Stomach smooth muscle (tissue), 2 donors: ENCODE measurements around the gene NRN1.
A peak's percentile ranks its signal among the peaks of the same experiment; 100 is the strongest.

ENCODE experiments used
- H3K27ac ChIP-seq: one replicate; pipeline ENCODE4 v1.7.0; 2013; ENCODE audit warnings: mild to moderate bottlenecking, low read length, inconsistent platforms
- H3K27me3 ChIP-seq, 2 donors: one replicate each; pipeline ENCODE4 v1.7.0; 2013; ENCODE audit warnings: low read length in 2 of 2; ENCODE audit not compliant: insufficient read depth in 2 of 2, control insufficient read depth in 1 of 2
- H3K36me3 ChIP-seq, 2 donors: one replicate each; pipeline ENCODE4 v1.7.0; 2013; ENCODE audit warnings: low read length in 2 of 2; ENCODE audit not compliant: control insufficient read depth in 2 of 2, insufficient read depth in 2 of 2
- H3K4me1 ChIP-seq: one replicate; pipeline ENCODE4 v1.7.0; 2013; ENCODE audit warnings: low read length; ENCODE audit not compliant: control insufficient read depth, insufficient read depth
- H3K4me3 ChIP-seq, 2 donors: one replicate each; pipeline ENCODE4 v1.7.0; 2013; ENCODE audit warnings: low read length in 2 of 2
- H3K9ac ChIP-seq, 2 donors: one replicate each; pipeline ENCODE4 v1.7.0; 2013; ENCODE audit warnings: low read length in 2 of 2, mild to moderate bottlenecking in 1 of 2
- H3K9me3 ChIP-seq, 2 donors: one replicate each; pipeline ENCODE4 v1.7.0; 2013; ENCODE audit warnings: low read length in 2 of 2; ENCODE audit not compliant: control insufficient read depth in 2 of 2
- donor health status: healthy.
- donor health status: Pancreatic carcinoma.

Gene NRN1

DNA sequence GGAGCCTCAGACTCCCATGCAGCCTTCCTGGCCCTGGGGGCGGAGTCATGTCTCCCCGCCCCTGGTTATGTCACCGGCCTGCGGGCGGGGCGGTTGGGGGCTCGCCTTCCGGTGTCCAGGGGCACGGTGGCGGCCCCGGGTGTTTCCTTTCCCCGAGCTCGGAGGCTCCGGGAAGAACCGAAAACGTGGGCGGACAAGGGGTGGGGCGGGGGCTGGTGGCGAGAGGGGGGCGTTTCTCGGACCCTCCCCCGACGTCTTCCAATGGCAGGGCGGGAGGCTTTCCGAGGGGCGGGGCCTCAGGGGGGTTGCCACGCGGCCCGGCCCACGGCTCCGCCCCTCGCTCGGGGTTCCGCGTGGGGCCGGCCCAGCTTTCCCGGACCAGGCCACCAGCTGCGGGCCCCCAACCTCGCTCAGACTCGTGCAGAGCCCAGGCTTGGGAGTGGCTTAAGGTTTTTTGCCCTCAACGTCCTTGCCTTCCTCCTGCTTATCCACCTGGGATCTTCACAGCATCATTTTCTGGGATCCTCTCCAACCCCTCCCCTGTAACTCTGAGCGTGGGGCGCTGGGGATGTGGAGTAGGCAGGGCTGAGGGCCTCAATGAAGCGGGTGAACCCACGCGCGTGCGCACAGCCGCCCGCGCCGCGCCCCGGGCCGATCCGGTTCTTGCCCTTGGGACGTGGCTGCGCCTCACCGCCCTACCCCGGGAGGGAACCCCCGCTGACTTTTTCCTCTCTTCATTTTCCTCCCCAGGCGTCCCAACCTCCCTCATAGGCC, 2.1 kb upstream of the NRN1 start:
- Histone ChIP-seq H3K9me3 (peaks cover 0 to 7% of the 10 kb centered on the region in 2 donors), H3K27ac (peak overlapping the region; percentile 18), H3K36me3 (no peaks in the 10 kb centered on the region), H3K9ac (no peak overlapping the region), H3K27me3 (peaks cover 59 to 69% of the 10 kb centered on the region in 2 donors), H3K4me3 (peak overlapping the region; percentile 31 to 59), H3K4me1 (peaks cover 24% of the 10 kb centered on the region)

DNA sequence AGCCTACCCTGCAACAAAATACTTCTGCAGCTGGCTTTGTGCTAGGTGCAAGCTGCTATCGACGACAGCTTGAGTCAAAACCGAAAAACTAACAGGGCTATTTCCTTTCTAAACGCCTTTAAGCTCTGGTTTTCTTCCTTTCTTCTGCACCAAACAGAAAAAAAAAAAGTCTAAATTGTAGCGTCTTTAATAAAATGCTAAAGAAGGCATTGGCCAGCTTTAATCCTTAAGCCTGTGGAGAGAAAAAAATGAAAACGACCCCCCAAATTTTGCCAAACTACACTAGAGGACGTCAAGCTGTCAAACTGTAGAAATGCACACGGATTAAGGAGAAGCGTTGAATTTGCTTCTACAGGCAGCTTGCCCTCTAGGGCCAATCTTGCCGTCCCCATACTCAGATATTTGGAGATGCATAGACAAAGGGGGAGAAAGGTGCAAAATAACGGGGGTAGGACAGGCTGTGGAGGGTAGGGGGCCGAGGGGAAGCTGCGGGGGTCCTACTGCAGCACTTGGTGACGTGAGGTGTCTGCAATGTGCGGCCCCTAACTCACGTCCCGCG, 1.4 kb upstream of the NRN1 start:
- H3K9me3 ChIP-seq = peaks cover 0 to 7% of the 10 kb centered on the region in 2 donors
- no peaks in the 10 kb centered on the region for H3K36me3 ChIP-seq
- H3K9ac ChIP-seq = peak overlapping the region in 1 of 2 donors; percentile 29
- peaks cover 64 to 76% of the 10 kb centered on the region in 2 donors for H3K27me3 ChIP-seq
- peaks cover 31% of the 10 kb centered on the region for H3K4me1 ChIP-seq
- H3K4me3 ChIP-seq = peak overlapping the region; percentile 40 to 59
- no peak overlapping the region for H3K27ac ChIP-seq

DNA sequence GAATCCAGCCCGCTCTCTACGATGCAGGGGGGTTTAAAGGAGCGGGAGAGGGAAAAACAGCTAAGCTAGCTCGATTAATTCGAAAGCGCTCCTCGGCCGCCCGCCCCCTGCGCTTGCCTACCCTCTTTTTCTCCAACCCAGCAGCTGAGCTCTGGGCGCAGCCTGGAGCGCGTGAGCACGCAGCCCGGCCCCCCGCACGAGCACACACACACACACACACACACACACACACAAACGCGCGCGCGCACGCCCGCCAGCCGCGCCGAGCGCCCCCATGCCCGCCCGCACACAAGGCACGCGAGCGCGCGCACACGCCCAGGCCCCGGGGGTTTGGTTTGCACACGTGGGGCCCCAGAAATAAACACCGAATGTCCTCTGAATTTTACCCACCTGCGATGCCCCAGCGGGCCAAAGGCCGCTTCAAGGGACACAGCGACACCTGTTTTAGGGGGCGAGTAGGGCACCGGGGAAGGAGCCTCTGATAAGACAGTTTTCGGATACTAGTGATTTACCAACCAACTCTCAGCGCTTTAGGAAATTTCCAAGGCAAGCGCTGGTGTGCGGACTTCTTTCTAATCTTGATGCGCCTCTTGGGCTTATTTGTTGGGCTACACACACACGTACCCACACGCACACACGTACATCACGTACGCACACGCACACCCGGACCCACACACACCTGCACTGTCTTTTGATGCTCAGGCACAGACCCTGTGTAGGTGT, 802 bp upstream of the NRN1 start:
- peaks cover 0 to 7% of the 10 kb centered on the region in 2 donors for H3K9me3 ChIP-seq
- H3K4me1 ChIP-seq = peaks cover 37% of the 10 kb centered on the region
- H3K4me3 ChIP-seq = peak overlapping the region; percentile 40 to 59
- peaks cover 71 to 82% of the 10 kb centered on the region in 2 donors for H3K27me3 ChIP-seq
- H3K27ac ChIP-seq = peak overlapping the region; percentile 24
- no peaks in the 10 kb centered on the region for H3K36me3 ChIP-seq
- H3K9ac ChIP-seq = peak overlapping the region; percentile 29 to 37

DNA sequence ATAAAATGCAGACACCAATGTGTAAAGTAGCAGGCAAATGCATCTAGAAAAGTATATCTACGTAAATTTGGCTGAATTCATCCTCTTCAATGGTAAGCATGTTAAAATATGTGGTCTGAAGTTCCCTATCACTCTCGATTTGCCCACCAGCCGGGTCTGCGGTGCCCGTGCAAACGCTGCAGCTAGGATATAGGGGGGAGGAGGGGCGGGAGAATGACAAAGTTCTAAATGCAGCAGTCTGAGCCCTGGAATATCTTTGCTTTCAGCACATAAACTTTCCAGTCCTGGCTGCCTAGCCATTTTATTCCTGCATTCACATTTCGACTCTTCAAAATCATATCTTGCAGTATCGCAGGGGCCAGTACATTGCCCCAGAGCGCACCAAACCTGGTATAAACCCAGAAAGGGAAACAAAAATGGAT, 708 bp downstream of the NRN1 start:
- H3K4me1 ChIP-seq = peaks cover 41% of the 10 kb centered on the region
- H3K9ac ChIP-seq = peak overlapping the region in 1 of 2 donors; percentile 36
- peaks cover 82 to 93% of the 10 kb centered on the region in 2 donors for H3K27me3 ChIP-seq
- peak overlapping the region; percentile 41 to 54 for H3K4me3 ChIP-seq
- no peak overlapping the region for H3K27ac ChIP-seq
- H3K9me3 ChIP-seq = peaks cover 3 to 7% of the 10 kb centered on the region in 2 donors
- H3K36me3 ChIP-seq = no peaks in the 10 kb centered on the region

DNA sequence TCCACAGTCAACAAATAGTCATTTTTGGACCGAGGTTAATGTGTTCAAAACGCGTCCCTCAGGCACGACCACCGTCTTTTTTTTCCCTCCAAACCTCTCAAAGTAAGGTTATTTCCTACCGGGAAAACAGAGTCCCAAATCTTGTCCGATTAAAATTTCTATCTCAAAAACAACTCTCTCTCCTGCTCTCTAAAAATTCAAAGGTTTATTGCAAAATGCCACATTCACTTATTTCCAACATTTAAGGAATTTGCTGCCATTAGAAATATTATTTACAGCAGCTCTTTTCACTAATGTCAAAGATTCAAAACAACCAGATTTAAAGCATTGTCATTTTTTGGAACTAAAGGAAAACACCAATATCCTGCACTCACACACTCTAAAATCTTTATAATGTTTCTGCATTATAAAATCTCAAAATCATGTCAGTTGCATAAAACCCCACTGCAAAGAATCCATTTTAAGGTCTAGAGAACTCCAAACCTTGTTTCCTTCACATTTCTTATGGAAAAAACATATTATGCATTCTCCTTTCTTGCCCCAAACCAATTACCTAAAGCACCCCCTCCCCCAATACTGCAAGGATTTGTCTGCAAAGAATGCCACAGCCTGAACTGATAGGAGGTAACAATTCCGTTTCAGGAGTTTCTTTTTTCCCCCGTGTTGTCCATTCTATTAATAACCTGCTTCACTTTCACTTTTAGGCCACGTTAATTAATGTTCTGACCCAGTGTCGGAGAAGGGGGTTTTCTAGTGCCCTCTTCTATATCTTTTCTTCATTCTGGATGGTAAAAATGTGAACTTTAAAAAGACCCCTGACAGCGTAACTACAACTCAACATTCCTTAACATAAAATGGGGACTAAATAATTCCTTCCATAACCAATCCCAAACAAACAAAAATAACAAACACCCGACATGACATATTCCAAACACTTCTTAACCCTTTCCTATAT, 1.4 kb downstream of the NRN1 start:
- Histone ChIP-seq H3K9me3 (peaks cover 3 to 7% of the 10 kb centered on the region in 2 donors), H3K4me1 (peaks cover 41% of the 10 kb centered on the region), H3K9ac (no peak overlapping the region), H3K27ac (no peak overlapping the region), H3K27me3 (peaks cover 84 to 98% of the 10 kb centered on the region in 2 donors), H3K4me3 (peak overlapping the region; percentile 41 to 54), H3K36me3 (no peaks in the 10 kb centered on the region)

DNA sequence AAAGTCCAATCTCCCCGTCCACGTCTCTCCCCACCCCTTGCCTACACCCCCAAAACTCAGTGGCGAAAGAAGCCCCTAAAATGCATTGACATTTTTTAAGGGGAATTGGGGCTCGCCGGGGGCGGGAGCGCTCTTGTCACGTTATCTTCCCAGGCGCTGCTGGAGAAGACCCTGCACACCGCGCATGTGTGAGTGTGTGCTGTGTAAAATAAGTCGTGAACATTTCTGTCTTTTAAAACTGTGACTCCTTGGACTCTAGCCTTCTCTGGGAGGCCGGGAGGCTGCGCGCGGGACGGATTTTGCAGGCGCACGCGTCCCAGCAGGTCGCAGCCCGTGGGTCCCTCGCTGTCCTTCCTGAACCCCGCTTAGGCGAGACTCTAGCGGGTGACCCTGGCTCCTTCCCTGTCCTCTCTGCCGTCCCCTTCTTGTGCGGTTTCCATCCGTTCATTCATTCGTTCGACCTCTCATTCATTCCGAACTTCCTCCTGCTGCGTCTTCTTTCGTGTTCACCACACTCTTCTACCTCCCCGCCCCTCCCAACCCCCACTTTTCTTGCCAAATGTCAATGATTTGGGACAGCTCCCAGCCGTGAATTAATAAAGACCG, 2.2 kb downstream of the NRN1 start:
- H3K4me1 ChIP-seq = peaks cover 43% of the 10 kb centered on the region
- H3K27me3 ChIP-seq = peaks cover 87 to 99% of the 10 kb centered on the region in 2 donors
- H3K4me3 ChIP-seq = peak overlapping the region in 1 of 2 donors; percentile 55
- H3K9ac ChIP-seq = no peak overlapping the region
- H3K27ac ChIP-seq = no peak overlapping the region
- H3K36me3 ChIP-seq = no peaks in the 10 kb centered on the region
- H3K9me3 ChIP-seq = peaks cover 3 to 12% of the 10 kb centered on the region in 2 donors

DNA sequence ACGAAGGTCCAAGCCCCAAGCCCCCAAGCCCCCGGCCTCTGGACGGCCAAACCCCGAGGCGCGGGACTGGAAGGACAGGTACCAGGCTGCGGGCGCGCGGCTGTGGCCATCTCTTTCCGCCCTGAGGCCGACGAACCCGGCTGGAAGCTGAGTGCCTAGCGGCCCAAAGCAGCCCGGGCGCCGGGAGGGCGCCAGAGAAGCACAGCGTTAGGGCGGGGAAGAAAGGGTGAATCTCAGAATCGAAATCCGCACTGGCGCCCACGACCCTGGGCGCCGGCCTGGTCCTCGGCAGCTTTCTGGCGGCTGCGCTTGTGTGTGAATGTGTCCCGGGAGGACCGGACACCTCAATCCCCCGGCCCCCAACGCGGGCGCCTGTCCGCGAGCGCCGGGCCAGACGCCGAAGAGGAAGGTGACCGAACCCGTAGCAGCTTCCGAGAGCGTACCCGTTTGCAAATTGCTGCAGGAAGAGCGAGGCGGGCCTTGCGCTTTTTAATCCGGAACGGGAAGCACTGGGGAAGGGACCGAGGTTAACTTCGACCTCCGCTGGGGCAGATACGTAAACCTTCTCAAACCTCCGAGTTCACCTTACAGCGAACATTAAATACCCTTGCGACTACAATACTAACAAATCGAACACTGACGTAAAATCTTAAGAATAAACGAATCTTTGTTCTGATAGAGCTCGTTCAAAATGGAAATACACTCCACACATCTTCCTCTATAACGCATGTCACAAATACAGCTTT, 2.9 kb downstream of the NRN1 start:
- Histone ChIP-seq H3K27ac (no peak overlapping the region), H3K4me3 (peak overlapping the region in 1 of 2 donors; percentile 55), H3K27me3 (peaks cover 87 to 99% of the 10 kb centered on the region in 2 donors), H3K9me3 (peaks cover 3 to 12% of the 10 kb centered on the region in 2 donors), H3K36me3 (no peaks in the 10 kb centered on the region), H3K4me1 (peaks cover 45% of the 10 kb centered on the region), H3K9ac (no peak overlapping the region)

DNA sequence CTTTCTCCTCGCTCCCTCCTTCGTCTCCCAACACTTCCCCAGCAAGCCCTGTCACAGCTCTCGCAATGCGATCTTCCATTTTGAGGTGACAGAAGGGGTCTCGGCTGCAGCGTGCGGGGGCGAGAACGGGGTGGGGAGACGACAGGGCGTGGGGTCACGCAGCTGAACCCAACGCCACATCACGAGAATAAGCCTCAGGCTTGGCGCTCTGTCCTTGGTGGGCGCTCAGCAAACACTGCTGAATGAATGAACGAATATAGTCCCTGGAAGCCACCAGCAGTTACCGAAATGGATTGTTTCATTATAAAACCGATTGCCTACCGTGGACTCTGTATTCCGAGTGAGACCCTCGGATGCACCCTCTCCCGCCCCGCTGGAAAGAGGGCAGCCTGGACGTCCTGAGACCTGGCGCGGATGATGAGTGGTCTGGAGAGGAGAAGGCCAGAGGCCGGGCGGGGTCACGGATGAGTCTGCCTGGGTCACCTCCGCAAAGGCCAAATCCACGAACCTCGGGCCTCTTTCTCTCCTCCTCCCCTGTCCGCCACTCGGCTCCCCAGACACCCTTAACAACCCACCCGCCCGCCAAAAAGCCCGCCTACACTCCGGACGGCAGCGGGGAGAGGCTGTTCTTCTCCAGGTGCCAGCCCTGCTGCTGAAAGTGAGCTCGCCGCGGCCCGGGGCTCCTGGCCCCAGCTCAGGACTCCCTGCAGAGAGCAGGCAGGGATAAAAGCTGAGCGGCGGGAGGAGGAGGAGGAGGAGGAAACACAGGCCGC, 3.7 kb downstream of the NRN1 start:
- peaks cover 7 to 14% of the 10 kb centered on the region in 2 donors for H3K9me3 ChIP-seq
- H3K27ac ChIP-seq = no peak overlapping the region
- no peaks in the 10 kb centered on the region for H3K36me3 ChIP-seq
- peak overlapping the region in 1 of 2 donors; percentile 55 for H3K4me3 ChIP-seq
- H3K27me3 ChIP-seq = peaks cover 88 to 98% of the 10 kb centered on the region in 2 donors
- H3K4me1 ChIP-seq = peaks cover 40% of the 10 kb centered on the region
- no peak overlapping the region for H3K9ac ChIP-seq
